Muscle of arm (tissue), 14 donors: ENCODE data around the gene VEZF1. TPM values are rescaled to one million over a fixed set of nuclear protein-coding genes. Genes with fewer than 3 reads are reported as not detected.

Source experiments
- DNase-seq: peaks from one replicate; pipeline ENCODE4 v3.0.0-alpha.2; 2013
- long read RNA-seq, 11 donors: transcript quantifications; one replicate each; lab custom pipeline, GENCODE V29; 2026
- polyA plus RNA-seq, 12 donors: library from polyadenylated mRNA; unstranded; fragments of 120-200 nt; gene quantifications; one replicate each; pipeline ENCODE4 v1.2.1, GENCODE V29; 2013; ENCODE audit not compliant: insufficient read length in 12 of 12

Gene VEZF1
- polyA plus RNA-seq, result 10 to 100 TPM in 11 of 12 donors, not detected in 1; 41.1 to 77.1 (median 54.7) TPM
- long read RNA-seq, donor 1, transcript VEZF1-202 (6 exons, 2,321 nt), result major isoform, 8 of 28 reads
- long read RNA-seq, donor 1, partial matches to known transcripts, result 20 of 28 reads
- long read RNA-seq, donor 1, other reads (novel, unspliced or antisense), result 0 of 28 reads
- long read RNA-seq, donor 2, transcript VEZF1-202 (6 exons, 2,321 nt), result major isoform, 7 of 15 reads
- long read RNA-seq, donor 2, partial matches to known transcripts, result 7 of 15 reads
- long read RNA-seq, donor 2, other reads (novel, unspliced or antisense), result 0 of 15 reads
- long read RNA-seq, donor 3, transcript VEZF1-202 (6 exons, 2,321 nt), result major isoform, 5 of 11 reads
- long read RNA-seq, donor 3, partial matches to known transcripts, result 5 of 11 reads
- long read RNA-seq, donor 3, other reads (novel, unspliced or antisense), result 0 of 11 reads
- long read RNA-seq, donor 4, partial matches to known transcripts, result 0 of 2 reads
- long read RNA-seq, donor 4, other reads (novel, unspliced or antisense), result 0 of 2 reads
- long read RNA-seq, donor 5, transcript VEZF1-202 (6 exons, 2,321 nt), result major isoform, 11 of 27 reads
- long read RNA-seq, donor 5, partial matches to known transcripts, result 13 of 27 reads
- long read RNA-seq, donor 5, other reads (novel, unspliced or antisense), result 0 of 27 reads
- long read RNA-seq, donor 6, partial matches to known transcripts, result 11 of 11 reads
- long read RNA-seq, donor 6, other reads (novel, unspliced or antisense), result 0 of 11 reads
- long read RNA-seq, donor 7, partial matches to known transcripts, result 7 of 9 reads
- long read RNA-seq, donor 7, other reads (novel, unspliced or antisense), result 0 of 9 reads
- long read RNA-seq, donor 8, transcript VEZF1-202 (6 exons, 2,321 nt), result major isoform, 11 of 25 reads
- long read RNA-seq, donor 8, partial matches to known transcripts, result 12 of 25 reads
- long read RNA-seq, donor 8, other reads (novel, unspliced or antisense), result 0 of 25 reads
- long read RNA-seq, donor 9, partial matches to known transcripts, result 5 of 7 reads
- long read RNA-seq, donor 9, other reads (novel, unspliced or antisense), result 0 of 7 reads
- long read RNA-seq, donor 10, transcript VEZF1-202 (6 exons, 2,321 nt), result major isoform, 7 of 30 reads
- long read RNA-seq, donor 10, partial matches to known transcripts, result 20 of 30 reads
- long read RNA-seq, donor 10, other reads (novel, unspliced or antisense), result 0 of 30 reads
- long read RNA-seq, donor 11, transcript VEZF1-202 (6 exons, 2,321 nt), result major isoform, 5 of 10 reads
- long read RNA-seq, donor 11, partial matches to known transcripts, result 5 of 10 reads
- long read RNA-seq, donor 11, other reads (novel, unspliced or antisense), result 0 of 10 reads

- peak; percentile 66 for DNase-seq
Observed at GRCh38 chr17:57987581-57988300, at the start of gene VEZF1. VEZF1 (minus strand) TSS chr17:57988254; CDS start chr17:57988111, 143 bp downstream.

- no peak for DNase-seq
Observed at GRCh38 chr17:58032691-58033415, 44.8 kb upstream of the VEZF1 start.

- no peak for DNase-seq
Observed at GRCh38 chr17:58028578-58028977, 40.5 kb upstream of the VEZF1 start.

- DNase-seq, result no peak
Observed at GRCh38 chr17:58020401-58020800, 32.3 kb upstream of the VEZF1 start.

GRCh38 chr17:58019521-58019920 lies 31.5 kb upstream of the VEZF1 start:
- DNase-seq, result no peak

DNA sequence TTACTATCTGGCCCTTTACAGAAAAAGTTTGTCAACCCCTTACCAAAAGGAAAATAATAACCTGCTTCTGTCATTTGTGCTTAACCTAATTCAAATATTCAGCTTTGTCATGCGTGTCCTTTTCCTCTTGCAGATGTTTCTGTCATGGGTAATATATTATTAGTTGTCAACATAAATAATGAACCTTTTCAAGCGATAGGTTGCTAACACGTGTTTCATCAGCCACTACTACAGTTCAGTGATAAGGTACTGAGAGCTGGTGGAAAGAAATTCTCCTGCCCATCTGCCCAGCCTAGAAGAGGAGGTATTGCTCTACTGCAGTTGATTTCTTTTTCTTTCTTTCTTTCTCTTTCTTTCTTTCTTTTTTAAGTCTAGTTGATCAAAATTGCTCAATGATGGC lies 31.0 kb upstream of the VEZF1 start:
- DNase-seq, result no peak

DNA sequence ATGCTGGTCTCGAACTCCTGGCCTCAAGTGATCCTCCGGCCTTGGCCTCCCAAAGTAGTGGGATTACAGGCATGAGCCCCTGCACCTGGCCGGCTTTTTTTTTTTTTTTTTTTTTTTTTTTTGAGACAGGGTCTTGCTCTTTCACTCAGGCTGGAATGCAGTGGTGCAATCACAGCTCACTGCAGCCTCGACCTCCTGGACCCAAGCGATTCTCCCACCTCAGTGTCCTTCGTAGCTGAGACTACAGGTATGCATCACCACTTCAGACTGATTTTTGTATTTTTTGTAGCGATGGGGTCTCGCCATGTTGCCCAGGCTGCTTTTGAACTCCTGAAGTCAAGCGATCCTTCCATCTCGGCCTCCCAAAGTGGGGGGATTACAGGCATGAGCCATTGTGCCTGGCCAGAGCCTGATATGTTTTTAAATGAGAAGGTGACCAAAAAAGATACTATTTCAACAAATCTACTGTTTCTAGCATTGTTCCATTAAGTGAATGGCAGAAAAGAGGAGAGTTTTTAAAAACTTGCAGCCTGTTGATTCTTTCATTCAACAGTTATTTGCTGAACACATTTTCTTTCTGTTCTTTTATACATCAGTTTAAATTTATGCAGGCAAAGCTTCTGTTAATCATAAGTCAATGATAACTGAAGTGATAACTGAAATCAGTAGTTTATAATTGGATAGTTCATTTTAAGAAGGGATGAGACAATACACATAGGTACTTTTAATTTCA lies 22.2 kb upstream of the VEZF1 start:
- no peak for DNase-seq

- DNase-seq, result no peak
Observed at GRCh38 chr17:58007781-58008706, 20.0 kb upstream of the VEZF1 start.

DNA sequence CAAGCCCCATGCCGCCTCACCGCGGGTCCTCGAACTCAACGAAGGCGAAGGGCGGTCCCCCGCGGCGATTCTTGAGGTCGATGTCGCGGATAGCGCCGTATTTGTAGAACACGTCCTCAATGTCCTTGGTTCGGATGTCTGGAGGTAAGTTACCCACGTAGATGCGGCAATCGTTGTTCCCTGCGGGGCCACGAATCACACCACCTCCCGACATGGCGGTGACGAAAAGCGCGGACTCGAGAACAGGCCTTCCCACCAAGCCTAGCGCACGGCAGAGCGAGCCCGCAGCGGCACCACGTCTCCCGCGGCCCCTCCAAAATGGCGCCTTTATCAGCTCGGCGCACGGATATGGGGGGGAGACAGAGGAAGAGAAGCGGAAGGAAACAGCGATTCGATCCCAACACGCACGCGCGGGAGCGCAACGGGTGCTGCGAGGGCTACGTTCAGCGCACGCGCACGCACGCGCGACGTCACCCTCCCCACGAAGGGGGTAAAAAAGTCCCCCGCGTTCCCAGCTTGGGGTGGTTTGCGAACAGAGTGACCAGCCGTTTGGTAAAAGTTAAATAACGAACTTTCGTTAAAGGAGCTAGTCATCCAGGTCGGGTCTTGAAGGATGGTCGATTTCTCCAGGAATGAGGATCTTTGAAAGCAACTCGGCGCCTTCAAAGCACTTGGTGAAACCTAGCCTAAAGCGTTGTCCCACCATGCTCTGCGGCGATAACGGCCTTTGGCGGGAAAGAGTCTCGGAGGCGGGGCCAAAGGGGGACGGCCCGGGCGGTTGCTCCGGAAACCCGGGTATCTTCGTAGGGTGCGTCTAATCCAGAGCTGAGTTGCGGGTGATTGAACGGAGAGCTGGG lies 19.1 kb upstream of the VEZF1 start, which contains the start of gene SRSF1:
Gene SRSF1, minus strand, starts transcription at position 323 of the 857 bp plus-strand sequence. Its CDS starts 109 bp downstream, at position 214.
- DNase-seq, result peak; percentile 100

GRCh38 chr17:58006560-58006923 lies 18.5 kb upstream of the VEZF1 start:
- peak; percentile 86 for DNase-seq

- no peak for DNase-seq
Observed at GRCh38 chr17:58005728-58006559, 17.9 kb upstream of the VEZF1 start.

DNA sequence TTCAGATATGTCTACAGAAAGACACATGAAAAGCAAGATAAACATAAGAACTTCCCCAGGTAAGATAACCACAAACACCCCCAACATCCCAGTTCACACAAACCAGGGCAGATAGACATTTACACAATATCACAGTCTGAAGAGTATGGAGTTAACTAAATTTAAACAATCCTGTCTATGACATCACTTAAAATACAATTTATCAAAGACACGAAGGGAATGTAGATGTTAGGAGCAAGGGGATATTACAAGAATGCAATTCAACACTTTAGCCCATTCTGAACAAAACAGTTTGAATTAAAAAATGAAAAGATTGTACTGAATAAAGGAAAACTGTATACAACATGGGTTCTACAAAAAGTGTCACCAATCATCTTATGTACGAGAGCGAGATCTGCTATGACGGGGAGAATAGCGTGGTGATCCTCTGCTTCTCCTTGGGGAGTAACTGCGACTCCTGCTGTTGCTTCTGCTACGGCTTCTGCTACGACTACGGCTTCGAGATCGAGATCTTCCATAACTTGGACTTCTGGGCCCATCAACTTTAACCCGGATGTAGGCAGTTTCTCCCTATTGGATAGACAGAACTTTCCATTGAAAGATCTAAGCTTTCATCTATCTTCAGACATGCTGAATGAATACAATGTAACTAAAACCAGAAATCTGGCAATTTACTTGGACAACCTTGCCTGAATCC lies 17.1 kb upstream of the VEZF1 start:
- DNase-seq, result no peak

DNA sequence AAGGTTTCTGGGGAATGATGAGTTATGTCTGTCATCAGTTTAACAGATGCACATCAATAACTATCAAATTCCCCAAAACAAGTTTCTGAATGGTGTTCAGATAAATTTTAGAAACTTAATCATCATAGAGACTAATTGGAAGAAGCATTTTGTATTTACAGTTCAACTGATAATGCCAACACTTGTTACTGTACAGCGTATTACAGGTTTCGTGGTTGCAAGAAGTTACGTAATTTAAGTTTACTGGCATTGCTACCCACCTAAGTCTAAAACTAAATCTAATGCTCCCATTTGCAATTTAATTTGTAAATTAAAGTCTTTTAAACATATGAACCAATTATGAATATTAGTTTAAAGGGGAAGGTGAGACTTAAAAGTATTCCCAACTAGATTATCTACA lies 16.0 kb upstream of the VEZF1 start:
- DNase-seq, result no peak

- DNase-seq, result no peak
Observed at GRCh38 chr17:58002973-58003372, 14.9 kb upstream of the VEZF1 start.

DNA sequence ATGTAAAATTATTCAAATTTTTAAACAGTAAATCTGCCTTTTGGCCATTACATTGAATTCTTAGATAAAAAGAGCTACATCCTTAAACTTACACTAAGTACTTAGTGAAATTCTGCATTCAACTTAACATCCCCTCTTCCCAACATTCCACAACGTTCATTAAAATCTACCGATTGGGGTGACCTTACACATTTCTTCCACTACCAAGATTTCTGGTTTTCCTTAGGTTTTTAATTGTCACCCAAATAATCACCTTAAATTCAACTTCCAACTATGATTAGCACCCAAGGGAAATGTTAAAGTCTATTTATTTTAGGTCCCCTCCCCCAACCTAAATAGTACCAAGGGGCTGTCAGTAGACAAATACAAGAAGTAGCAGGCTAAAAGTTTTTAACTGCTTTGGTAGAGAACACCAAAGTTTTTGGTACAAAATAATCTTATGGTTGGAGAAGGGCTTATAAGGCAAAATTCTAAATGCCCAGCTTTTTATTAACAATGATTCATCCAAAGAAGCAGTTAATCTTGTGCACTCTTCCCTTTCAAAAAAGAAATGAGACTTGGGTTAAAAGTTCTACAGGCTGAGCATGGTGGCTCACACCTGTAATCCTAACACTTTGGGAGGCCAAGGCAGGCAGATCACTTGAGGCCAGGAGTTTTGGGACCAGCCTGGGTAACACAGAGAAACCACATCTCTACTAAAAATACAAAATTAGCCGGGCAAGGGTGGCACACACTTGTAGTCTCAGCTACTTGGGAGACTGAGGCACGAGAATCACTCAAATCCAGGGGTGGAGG lies 14.3 kb upstream of the VEZF1 start:
- DNase-seq, result no peak
